Measurements from ENCODE around the gene USF3.

DNA sequence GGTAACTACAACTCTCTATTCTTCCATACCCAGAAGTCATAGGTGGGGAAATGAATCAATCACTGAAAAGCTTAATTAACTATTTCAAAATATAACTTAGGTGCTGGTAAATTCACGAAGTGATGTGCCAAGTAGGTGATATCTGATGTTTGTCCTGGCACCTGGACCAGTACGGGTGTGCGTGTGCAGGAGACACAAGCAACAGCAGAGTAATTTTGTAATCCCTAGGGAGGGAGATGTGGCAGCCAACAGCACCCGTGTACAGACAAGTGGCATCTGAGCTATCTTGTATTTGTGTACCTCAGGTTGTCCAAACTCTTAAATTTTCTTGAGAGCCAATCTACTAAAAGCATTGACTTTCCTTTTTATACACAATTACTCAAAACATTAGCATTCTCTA lies 22.8 kb downstream of the USF3 start:
- TF ChIP-seq, protein P1, sequence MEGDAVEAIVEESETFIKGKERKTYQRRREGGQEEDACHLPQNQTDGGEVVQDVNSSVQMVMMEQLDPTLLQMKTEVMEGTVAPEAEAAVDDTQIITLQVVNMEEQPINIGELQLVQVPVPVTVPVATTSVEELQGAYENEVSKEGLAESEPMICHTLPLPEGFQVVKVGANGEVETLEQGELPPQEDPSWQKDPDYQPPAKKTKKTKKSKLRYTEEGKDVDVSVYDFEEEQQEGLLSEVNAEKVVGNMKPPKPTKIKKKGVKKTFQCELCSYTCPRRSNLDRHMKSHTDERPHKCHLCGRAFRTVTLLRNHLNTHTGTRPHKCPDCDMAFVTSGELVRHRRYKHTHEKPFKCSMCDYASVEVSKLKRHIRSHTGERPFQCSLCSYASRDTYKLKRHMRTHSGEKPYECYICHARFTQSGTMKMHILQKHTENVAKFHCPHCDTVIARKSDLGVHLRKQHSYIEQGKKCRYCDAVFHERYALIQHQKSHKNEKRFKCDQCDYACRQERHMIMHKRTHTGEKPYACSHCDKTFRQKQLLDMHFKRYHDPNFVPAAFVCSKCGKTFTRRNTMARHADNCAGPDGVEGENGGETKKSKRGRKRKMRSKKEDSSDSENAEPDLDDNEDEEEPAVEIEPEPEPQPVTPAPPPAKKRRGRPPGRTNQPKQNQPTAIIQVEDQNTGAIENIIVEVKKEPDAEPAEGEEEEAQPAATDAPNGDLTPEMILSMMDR (IDR thresholded peaks at IDR 0.05), result no peak
- TF ChIP-seq POLR2A (IDR thresholded peaks at IDR 0.05), result no peak

Data from lower leg skin (tissue), 3 donors.